WERI-Rb-1 (cell line): Measurements from ENCODE around the gene SMYD3.

Source experiments
- DNase-seq: peaks from one replicate; pipeline ENCODE4 v3.0.0-alpha.2; 2020
- H3K27ac ChIP-seq: fragments of 250-450 bp; sonication (Bioruptor Pico); 2 replicates; pipeline ENCODE4 v1.5.1; 2020; ENCODE audit warnings: mild to moderate bottlenecking, moderate library complexity
- H3K27me3 ChIP-seq: fragments of 250-450 bp; sonication (Bioruptor Pico); 2 replicates; pipeline ENCODE4 v1.5.1; 2021; ENCODE audit warnings: mild to moderate bottlenecking, low read depth, moderate library complexity; ENCODE audit not compliant: insufficient read depth, severe bottlenecking
- H3K36me3 ChIP-seq: fragments of 250-450 bp; sonication (Bioruptor Pico); 2 replicates; pipeline ENCODE4 v1.5.1; 2020; ENCODE audit warnings: mild to moderate bottlenecking, moderate library complexity
- H3K4me3 ChIP-seq: 2 replicates; pipeline ENCODE4 v1.5.1; 2011; ENCODE audit warnings: low read depth, mild to moderate bottlenecking, control low read depth, low read length
- H3K9me3 ChIP-seq: fragments of 250-450 bp; sonication (Bioruptor Pico); 2 replicates; pipeline ENCODE4 v1.5.1; 2021; ENCODE audit warnings: mild to moderate bottlenecking, moderate library complexity; ENCODE audit not compliant: severe bottlenecking
- CTCF ChIP-seq: IDR thresholded peaks from 2 replicates; pipeline ENCODE4 v1.5.1; 2011; ENCODE audit warnings: low read depth, mild to moderate bottlenecking, control low read depth, inconsistent platforms, low read length

Gene SMYD3

DNA sequence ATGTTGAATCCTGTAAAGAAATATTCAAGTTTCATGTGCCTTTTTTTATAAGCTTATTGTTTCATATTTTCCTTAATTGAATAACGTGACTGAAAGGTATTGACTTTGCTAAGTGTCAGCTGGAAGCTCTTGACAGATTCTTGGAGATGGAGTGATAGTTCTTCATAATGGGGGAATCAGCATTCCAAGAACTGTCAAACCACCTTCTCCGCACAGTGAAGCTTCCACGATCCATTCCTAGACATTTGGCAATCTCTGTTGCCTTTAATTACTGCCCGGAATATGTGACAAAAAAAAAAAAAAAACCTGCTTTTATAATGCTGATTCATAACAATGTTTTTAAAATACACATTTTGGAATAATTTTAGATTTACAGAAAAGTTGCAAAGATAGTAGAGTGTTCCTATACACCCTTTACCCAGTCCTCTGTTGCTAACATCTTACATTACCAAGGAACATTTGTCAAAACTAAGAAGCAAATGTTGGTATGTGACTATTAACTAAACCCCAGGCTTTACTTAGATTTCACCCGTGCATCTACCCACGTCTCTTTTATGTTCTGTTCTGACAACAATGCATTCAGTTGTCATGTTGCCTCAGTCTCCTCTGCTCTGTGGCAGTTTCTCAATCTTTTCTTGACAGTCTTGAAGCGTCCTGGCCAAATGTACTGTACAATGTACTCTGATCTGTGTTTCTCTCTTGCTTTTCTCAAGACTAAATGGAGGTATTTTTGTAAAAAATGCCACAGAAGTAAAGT lies 674.1 kb downstream of the SMYD3 start:
- Histone ChIP-seq H3K36me3 (no peaks in the 10 kb centered on the region), H3K27ac (no peak overlapping the region), H3K4me3 (no peak overlapping the region), H3K27me3 (no peaks in the 10 kb centered on the region), H3K9me3 (no peaks in the 10 kb centered on the region)
- TF ChIP-seq CTCF, result no peak
- no peak for DNase-seq

GRCh38 chr1:245831518-245831917 lies 675.6 kb downstream of the SMYD3 start:
- no peaks in the 10 kb centered on the region for H3K36me3 ChIP-seq
- DNase-seq, result no peak
- no peak overlapping the region for H3K4me3 ChIP-seq
- no peaks in the 10 kb centered on the region for H3K9me3 ChIP-seq
- H3K27ac ChIP-seq, result no peak overlapping the region
- TF ChIP-seq CTCF, result no peak
- no peaks in the 10 kb centered on the region for H3K27me3 ChIP-seq

GRCh38 chr1:245829826-245830225 lies 677.3 kb downstream of the SMYD3 start:
- Histone ChIP-seq H3K9me3 (no peaks in the 10 kb centered on the region), H3K4me3 (no peak overlapping the region), H3K27me3 (no peaks in the 10 kb centered on the region), H3K27ac (no peak overlapping the region), H3K36me3 (no peaks in the 10 kb centered on the region)
- DNase-seq, result no peak
- no peak for TF ChIP-seq CTCF

GRCh38 chr1:245829194-245829593 lies 677.9 kb downstream of the SMYD3 start:
- DNase-seq, result no peak

GRCh38 chr1:245827301-245827700 lies 679.8 kb downstream of the SMYD3 start:
- Histone ChIP-seq H3K9me3 (no peaks in the 10 kb centered on the region), H3K27ac (no peak overlapping the region), H3K4me3 (no peak overlapping the region), H3K27me3 (no peaks in the 10 kb centered on the region), H3K36me3 (no peaks in the 10 kb centered on the region)
- DNase-seq, result no peak
- TF ChIP-seq CTCF, result no peak

More at GRCh38 chr1:245829194-245829593, 677.9 kb downstream of the SMYD3 start:
- no peak overlapping the region for H3K27ac ChIP-seq
- H3K9me3 ChIP-seq, result no peaks in the 10 kb centered on the region
- no peaks in the 10 kb centered on the region for H3K27me3 ChIP-seq
- H3K36me3 ChIP-seq, result no peaks in the 10 kb centered on the region
- H3K4me3 ChIP-seq, result no peak overlapping the region
- TF ChIP-seq CTCF, result no peak
